HG03460 (cell line): ENCODE measurements around the gene FAAP24.
"Not testable (repeated sequence)": the region's sequence is repeated elsewhere in the genome, so short reads cannot be mapped to it uniquely, and the experiment has no call there.

ENCODE experiments used
- ATAC-seq: cut with Tn5 transposase; IDR thresholded peaks from one replicate; pipeline ENCODE4 v1.9.1; 2021; ENCODE audit not compliant: unreplicated experiment

Gene FAAP24

DNA sequence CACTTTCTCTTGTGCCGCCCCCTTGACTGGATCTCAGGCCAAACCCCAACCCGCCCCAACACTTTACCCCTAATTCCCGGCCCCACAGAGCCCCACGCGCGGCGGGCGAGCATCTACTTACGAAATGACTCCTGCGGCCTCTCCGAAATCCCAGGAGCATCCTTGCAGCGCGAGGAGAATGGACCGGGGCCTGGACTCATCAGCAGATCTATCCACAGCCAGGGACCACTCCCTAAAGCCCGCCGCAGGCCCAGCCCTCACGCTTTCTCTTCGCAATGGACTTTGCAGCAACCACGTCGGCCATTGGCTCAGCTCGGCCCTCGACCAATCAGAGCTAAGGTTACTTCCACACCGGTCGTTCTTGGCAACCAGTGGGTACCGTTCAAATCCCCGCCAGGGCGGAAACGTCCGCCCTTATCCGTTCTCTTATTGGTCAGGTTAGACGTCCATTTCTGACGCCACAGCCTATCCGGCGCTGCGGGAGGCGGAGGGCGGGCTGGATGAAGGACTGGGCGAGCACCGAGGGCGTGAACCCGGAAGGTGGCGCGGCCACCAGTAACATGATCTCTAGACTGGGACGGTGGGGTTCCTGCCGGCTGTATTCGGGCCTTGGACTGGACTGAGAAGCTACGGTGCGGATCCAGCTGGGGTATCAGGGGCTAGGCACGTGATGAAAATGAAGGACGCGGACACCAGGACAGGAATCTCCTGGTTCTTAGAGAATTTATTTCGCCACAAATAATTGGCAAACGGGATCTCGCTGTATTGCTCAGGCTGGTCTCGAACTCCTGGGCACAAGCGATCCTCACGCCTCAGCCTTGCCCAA is at the start of gene FAAP24, which contains the start of gene CEP89:
Gene FAAP24, plus strand, starts transcription at position 528 of the 826 bp plus-strand sequence. CDS start 955 bp downstream, outside the sequence.
Gene CEP89, minus strand, starts transcription at position 244 of the 826 bp plus-strand sequence. Its CDS starts 84 bp downstream, at position 160.
- peak; percentile 99 for ATAC-seq

- no peak for ATAC-seq
Observed at GRCh38 chr19:32924200-32924599, 47.8 kb upstream of the FAAP24 start.

GRCh38 chr19:32928806-32929205 is 43.2 kb upstream of the FAAP24 start:
- no peak for ATAC-seq

DNA sequence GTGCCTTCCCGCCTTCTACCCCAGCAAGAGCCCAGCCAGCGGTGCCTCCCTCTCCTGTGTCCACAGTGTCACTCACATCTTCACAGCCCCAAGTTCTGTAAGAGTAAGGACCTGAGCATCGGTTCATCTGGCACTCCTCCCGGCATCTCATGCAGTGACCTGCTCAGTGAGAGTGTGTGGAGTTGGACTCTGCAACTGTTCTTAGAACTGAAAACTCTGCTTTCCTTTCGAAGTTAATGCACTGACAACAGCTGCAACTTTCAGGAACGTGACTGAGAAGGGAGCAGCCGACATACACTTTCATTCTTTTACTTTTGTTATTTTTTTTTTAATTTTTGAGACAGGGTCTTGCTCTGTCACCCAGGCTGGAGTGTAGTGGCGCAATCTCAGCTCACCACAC is 41.5 kb upstream of the FAAP24 start:
- no peak for ATAC-seq

DNA sequence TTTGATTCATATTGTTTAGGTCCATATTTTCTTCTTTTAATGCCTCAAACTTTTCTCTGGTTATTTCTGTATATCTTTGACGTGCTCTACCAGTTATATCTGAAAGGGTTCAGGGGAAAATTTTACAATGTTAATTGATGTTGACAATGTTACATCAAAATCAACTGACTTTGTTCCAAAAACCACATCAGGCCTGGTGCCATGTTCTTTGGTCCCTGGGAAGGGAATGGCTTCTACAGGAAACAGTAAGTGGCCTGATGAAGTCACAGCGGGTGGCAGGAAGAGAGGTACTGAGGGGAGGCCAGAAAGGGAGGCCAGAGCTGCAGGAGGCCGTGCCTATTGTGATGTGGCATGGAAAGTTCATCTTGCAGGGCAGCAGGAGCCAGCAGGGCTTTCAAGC is 38.5 kb upstream of the FAAP24 start:
- no peak for ATAC-seq

GRCh38 chr19:32935629-32936028 is 36.4 kb upstream of the FAAP24 start:
- no peak for ATAC-seq

DNA sequence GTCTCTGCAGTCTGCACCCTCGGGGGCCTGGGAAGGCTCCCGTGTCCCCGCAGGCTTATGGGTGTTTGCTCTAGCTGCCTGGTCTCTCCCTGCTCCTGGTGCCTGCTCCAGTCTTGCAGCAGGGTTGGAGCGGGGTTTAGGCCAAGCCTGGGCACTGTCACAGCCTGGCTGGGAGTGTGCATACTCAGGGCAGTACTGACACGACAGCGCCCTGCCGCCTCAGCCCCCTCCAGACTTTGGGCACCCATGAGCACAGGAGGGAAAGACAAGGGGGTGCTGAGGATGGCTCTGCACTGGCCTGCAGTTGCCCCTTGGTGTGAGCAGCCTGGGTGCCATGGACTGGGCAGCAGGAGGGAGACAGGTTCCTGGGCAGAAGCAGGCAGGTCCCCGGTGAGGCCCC is 36.0 kb upstream of the FAAP24 start:
- no peak for ATAC-seq

DNA sequence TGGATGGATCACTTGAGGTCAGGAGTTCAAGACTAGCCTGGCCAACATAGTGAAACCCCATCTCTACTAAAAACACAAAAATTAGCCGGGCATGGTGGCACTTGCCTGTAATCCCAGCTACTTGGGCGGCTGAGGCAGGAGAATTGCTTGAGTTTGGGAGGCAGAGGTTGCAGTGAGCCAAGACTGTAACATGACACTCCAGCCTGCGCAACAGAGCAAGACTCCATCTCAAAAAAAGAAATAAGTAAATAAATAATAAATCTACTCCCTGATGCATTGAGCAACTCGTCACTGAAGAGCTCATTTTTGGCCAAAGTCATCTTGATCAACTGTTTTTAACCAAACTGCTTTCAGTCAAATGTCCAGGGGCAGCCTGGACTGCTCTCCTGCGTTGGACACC is 30.8 kb upstream of the FAAP24 start:
- not testable (repeated sequence) for ATAC-seq

- ATAC-seq = no peak
Observed at GRCh38 chr19:32945260-32945659, 26.8 kb upstream of the FAAP24 start.

- no peak for ATAC-seq
Observed at GRCh38 chr19:32966750-32967149, 5.3 kb upstream of the FAAP24 start.

GRCh38 chr19:32969549-32969948 is 2.5 kb upstream of the FAAP24 start:
- no peak for ATAC-seq

DNA sequence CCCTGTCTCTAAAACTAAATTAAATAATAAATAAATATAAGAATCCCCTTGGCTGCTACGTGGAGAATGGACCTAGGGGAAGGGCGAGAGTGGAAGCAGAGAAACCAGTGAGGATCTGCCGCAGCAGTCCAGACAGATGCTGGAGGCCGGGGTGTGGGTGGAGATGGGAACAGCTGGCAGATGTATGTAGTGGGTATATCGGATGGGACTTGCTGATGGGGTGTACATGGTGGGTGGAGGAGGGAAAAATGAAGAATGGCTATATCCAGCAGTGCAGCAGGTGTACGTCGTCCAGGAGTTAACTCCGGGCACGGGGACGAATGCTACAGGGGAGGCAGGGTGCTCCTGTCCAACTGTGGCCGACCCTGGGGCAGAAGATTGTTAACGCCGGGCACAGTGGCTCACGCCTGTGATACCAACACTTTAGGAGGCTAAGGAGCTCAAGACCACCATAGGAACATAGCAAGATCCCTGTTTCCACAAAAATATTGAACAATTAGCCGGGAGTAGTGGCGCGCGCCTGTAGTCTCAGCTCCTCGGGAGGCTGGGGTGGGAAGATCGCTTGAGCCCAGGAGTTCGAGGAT is 938 bp upstream of the FAAP24 start:
- no peak for ATAC-seq

- no peak for ATAC-seq
Observed at GRCh38 chr19:32976223-32976805, 4.3 kb downstream of the FAAP24 start.

DNA sequence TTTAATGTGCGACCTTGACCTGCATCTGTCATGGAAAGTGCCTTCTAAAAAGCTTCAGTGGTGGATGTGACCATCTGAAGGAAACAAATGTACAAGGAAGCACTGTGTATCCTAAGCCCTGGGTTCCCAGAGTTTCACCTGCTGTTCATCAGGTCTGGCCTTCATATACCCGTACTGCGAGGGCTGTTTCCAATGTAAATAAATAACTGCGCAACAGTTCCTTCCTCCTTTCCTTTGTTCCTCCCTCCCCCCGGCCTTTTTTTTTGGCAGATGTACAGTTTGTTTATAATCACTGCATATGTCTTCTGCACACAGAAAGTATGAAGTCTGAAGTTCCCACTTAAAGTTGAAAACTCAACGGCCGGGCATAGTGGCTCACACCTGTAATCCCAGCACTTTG is 5.2 kb downstream of the FAAP24 start:
- ATAC-seq = no peak

GRCh38 chr19:32977813-32978212 is 5.8 kb downstream of the FAAP24 start:
- ATAC-seq = not testable (repeated sequence)

DNA sequence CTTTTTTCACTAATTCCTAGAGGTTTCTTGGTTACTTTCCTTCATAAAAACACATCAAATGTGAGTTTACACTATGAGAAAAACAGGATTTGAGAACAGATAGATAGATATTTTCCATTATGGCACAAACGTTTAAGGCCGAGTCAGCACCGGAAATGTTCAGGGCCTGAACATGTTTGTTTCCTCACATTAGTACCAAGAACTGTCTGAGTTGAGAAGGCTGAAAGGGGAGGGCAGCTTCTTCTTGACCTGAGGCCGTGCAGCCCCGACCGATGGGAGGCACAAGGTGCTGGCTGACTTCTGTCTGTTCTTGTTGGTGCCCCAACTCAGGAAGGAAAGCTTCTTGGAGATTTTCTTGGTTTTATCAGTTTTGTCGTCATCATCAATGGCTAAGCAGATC is 7.8 kb downstream of the FAAP24 start:
- not testable (repeated sequence) for ATAC-seq

- ATAC-seq = not testable (repeated sequence)
Observed at GRCh38 chr19:32982488-32982887, 10.4 kb downstream of the FAAP24 start.

GRCh38 chr19:32988254-32988653 is 16.2 kb downstream of the FAAP24 start:
- not testable (repeated sequence) for ATAC-seq

DNA sequence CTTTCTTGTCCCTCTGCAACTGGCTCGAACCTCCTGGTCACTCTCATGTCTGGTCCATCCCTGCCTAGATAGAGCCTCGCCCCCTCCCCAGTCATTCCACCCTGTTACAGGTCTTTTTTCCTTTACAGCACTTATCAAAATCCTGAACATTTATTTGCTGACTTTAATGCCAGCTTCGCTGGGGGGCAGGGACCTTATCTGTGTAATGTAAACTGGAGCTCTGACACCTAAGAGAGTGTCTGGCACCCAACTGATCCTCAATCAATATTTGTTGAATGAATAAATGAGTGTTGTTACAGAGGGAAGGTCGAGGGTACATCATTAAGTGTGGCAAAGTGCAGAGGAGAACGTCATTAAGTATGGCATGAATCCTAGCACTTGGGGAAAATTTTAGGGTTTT is 16.7 kb downstream of the FAAP24 start:
- ATAC-seq = no peak

DNA sequence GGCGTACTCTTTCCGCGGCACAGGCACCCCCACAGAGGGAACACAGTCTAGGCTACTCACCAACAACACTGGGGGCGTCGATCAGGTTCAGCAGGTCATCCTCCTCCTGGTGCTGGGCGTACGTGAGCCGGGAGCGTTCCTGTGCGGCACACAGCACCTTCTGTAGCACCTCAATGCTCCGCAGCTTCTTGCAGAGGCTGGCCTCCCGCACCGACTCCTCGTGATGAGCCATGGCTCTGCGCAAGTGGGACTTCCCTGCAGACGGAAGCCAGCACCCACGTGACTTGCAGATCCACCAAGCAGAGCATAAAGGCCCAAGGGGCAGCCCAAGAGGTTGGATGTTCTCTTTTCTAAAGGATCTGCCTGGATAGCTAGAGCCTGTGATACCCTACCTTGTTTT is 23.9 kb downstream of the FAAP24 start:
- not testable (repeated sequence) for ATAC-seq

GRCh38 chr19:32997061-32997464 is 25.0 kb downstream of the FAAP24 start:
- not testable (repeated sequence) for ATAC-seq
